Breast epithelium (tissue), 3 donors: ENCODE data around the gene PDZD7.

Experiments
- CTCF ChIP-seq, 3 donors: fragments of 450-650 bp; IDR thresholded peaks; one replicate each; pipeline ENCODE4 v1.5.1; 2016 to 2017; ENCODE audit warnings: antibody characterized with exemption in 3 of 3, mild to moderate bottlenecking in 3 of 3, moderate library complexity in 3 of 3
- POLR2A ChIP-seq: fragments of 450-650 bp; IDR thresholded peaks from one replicate; pipeline ENCODE4 v1.6.1; 2016; ENCODE audit warnings: antibody characterized with exemption, mild to moderate bottlenecking, moderate library complexity
- POLR2AphosphoS5 ChIP-seq, 3 donors: sonication (generic); formaldehyde crosslinking; IDR thresholded peaks; one replicate each; pipeline ENCODE4 v1.6.1; 2017; ENCODE audit warnings: antibody characterized with exemption in 3 of 3

- TF ChIP-seq CTCF (IDR thresholded peaks at IDR 0.05), result peak; percentile 27 to 75 (median 63)
- no peak for TF ChIP-seq POLR2A
- TF ChIP-seq POLR2AphosphoS5 (IDR thresholded peaks at IDR 0.05), result no peak
These were observed 36.8 kb downstream of the PDZD7 start for GRCh38 chr10:100993986-100994708.
